Transverse colon (tissue), 3 donors: ENCODE measurements around the gene UBR3.

ENCODE experiments used
- EP300 ChIP-seq: sonication (generic); formaldehyde crosslinking; IDR thresholded peaks from one replicate; pipeline ENCODE4 v1.6.1; 2017; ENCODE audit warnings: antibody characterized with exemption, low read depth
- TF ChIP-seq, protein P1 (sequence below), 5 experiments: fragments of 200-600 bp in 3 of 5; fragments of 450-650 bp in 2 of 5; sonication (generic) in 3 of 5; IDR thresholded peaks; 1 replicate in 2 of 5; 2 replicates in 3 of 5; pipeline ENCODE4 v1.5.1; 2016 to 2017; ENCODE audit warnings: antibody characterized with exemption in 5 of 5, inconsistent platforms in 3 of 5, mild to moderate bottlenecking in 2 of 5, moderate library complexity in 1 of 5

DNA sequence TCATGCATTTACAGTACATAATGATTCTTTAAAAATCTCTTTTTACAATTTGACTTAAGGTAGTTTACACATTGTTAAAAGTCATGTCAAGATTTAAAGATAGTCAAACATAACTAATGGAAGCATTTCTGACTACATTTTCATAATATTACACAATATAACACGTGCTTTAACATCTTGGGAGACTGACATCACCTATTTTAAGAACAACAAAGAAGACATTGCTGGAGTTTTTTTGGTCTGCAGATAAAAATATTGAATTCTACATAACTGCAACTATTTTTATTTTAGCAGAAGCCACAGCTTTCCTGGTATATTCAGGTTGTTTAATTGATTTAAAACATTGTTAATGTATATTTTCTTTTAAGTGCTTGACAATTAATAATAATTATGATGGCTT, 65.7 kb downstream of the UBR3 start:
- no peak for TF ChIP-seq EP300
- TF ChIP-seq, protein P1, sequence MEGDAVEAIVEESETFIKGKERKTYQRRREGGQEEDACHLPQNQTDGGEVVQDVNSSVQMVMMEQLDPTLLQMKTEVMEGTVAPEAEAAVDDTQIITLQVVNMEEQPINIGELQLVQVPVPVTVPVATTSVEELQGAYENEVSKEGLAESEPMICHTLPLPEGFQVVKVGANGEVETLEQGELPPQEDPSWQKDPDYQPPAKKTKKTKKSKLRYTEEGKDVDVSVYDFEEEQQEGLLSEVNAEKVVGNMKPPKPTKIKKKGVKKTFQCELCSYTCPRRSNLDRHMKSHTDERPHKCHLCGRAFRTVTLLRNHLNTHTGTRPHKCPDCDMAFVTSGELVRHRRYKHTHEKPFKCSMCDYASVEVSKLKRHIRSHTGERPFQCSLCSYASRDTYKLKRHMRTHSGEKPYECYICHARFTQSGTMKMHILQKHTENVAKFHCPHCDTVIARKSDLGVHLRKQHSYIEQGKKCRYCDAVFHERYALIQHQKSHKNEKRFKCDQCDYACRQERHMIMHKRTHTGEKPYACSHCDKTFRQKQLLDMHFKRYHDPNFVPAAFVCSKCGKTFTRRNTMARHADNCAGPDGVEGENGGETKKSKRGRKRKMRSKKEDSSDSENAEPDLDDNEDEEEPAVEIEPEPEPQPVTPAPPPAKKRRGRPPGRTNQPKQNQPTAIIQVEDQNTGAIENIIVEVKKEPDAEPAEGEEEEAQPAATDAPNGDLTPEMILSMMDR (IDR thresholded peaks at IDR 0.05) = no peak
